Calu3 (cell line): ENCODE measurements around the gene HSPA14. TPM values are rescaled to one million over a fixed set of nuclear protein-coding genes. Genes with fewer than 3 reads are reported as not detected.

Source experiments
- BruUV-seq: library from RNA; stranded (reverse); fragments of 400-500 nt; replicated peaks from 2 replicates; lab custom pipeline; 2021; lab: Mats Ljungman, UMichigan
- CTCF ChIA-PET: fragments of 300-600 bp; sonication (Branson Sonifier 250); formaldehyde crosslinking; loops from one replicate; lab custom pipeline; 2022; ENCODE audit warnings: antibody characterized with exemption; lab: Charles Lee
- DNase-seq: peaks from one replicate; pipeline ENCODE4 v3.0.0; 2022
- H3K27ac Mint-ChIP-seq: one replicate; pipeline ENCODE4 v1.8.0; 2022; ENCODE audit warnings: mixed read lengths; ENCODE audit not compliant: unreplicated experiment
- H3K27me3 Mint-ChIP-seq: one replicate; pipeline ENCODE4 v1.8.0; 2022; ENCODE audit warnings: mixed read lengths; ENCODE audit not compliant: unreplicated experiment
- H3K36me3 Mint-ChIP-seq: one replicate; pipeline ENCODE4 v1.8.0; 2022; ENCODE audit warnings: mild to moderate bottlenecking, moderate library complexity, mixed read lengths; ENCODE audit not compliant: insufficient read depth, unreplicated experiment
- H3K4me1 Mint-ChIP-seq: one replicate; pipeline ENCODE4 v1.8.0; 2022; ENCODE audit warnings: mild to moderate bottlenecking, low read depth, mixed read lengths; ENCODE audit not compliant: unreplicated experiment
- H3K4me3 Mint-ChIP-seq: one replicate; pipeline ENCODE4 v1.8.0; 2022; ENCODE audit warnings: mild to moderate bottlenecking, low read depth, moderate library complexity, mixed read lengths; ENCODE audit not compliant: unreplicated experiment
- H3K9me3 Mint-ChIP-seq: one replicate; pipeline ENCODE4 v1.8.0; 2022; ENCODE audit warnings: low read depth, mixed read lengths; ENCODE audit not compliant: unreplicated experiment
- CTCF ChIP-seq: fragments of 200-600 bp; IDR thresholded peaks from one replicate; pipeline ENCODE4 v1.8.0; 2022; ENCODE audit warnings: antibody characterized with exemption; ENCODE audit not compliant: unreplicated experiment
- intact Hi-C: fragments of 100-400 bp; cut with micrococcal nuclease; formaldehyde crosslinking; loops from one replicate; pipeline ENCODE4 v1.10.0; 2022; ENCODE audit not compliant: unreplicated experiment
- total RNA-seq: library from RNA; stranded (reverse); gene quantifications from 2 replicates; pipeline ENCODE4 v1.2.3, GENCODE V29; 2022

The HSPA14 gene
- total RNA-seq, 1 experiment from 2014 or later, result 22.9 TPM

GRCh38 chr10:14873090-14873760 lies 35.1 kb downstream of the HSPA14 start:
- H3K9me3 Mint-ChIP-seq, result no peaks in the 10 kb centered on the region
- DNase-seq, result no peak
- TF ChIP-seq CTCF, result no peak
- BruUV-seq, result no TSS peak
- intact Hi-C loops, result no loop called here
- H3K4me3 Mint-ChIP-seq, result no peak overlapping the region
- peaks cover 29% of the 10 kb centered on the region for H3K36me3 Mint-ChIP-seq
- no peaks in the 10 kb centered on the region for H3K27me3 Mint-ChIP-seq
- peaks cover 12% of the 10 kb centered on the region for H3K4me1 Mint-ChIP-seq
- CTCF ChIA-PET, result no interaction called here
- H3K27ac Mint-ChIP-seq, result no peak overlapping the region

GRCh38 chr10:14875941-14876340 lies 37.8 kb downstream of the HSPA14 start:
- no peaks in the 10 kb centered on the region for H3K9me3 Mint-ChIP-seq
- H3K4me3 Mint-ChIP-seq, result no peak overlapping the region
- no peak for DNase-seq
- H3K4me1 Mint-ChIP-seq, result peaks cover 12% of the 10 kb centered on the region
- CTCF ChIA-PET, result no interaction called here
- no peak overlapping the region for H3K27ac Mint-ChIP-seq
- intact Hi-C loops, result no loop called here
- TF ChIP-seq CTCF, result no peak
- H3K27me3 Mint-ChIP-seq, result no peaks in the 10 kb centered on the region
- BruUV-seq, result no TSS peak
- peaks cover 40% of the 10 kb centered on the region for H3K36me3 Mint-ChIP-seq

GRCh38 chr10:14876764-14877163 lies 38.7 kb downstream of the HSPA14 start:
- TF ChIP-seq CTCF, result no peak
- Mint-ChIP-seq H3K36me3 (peaks cover 40% of the 10 kb centered on the region), H3K27me3 (no peaks in the 10 kb centered on the region), H3K9me3 (no peaks in the 10 kb centered on the region), H3K27ac (peak overlapping the region; percentile 7), H3K4me3 (peak overlapping the region; percentile 94), H3K4me1 (peaks cover 13% of the 10 kb centered on the region)
- no peak for DNase-seq
- no TSS peak for BruUV-seq
- intact Hi-C loops, result no loop called here
- CTCF ChIA-PET, result no interaction called here

GRCh38 chr10:14878266-14879123 lies 40.4 kb downstream of the HSPA14 start, which contains the start of gene SUV39H2:
TSS of gene SUV39H2 (plus strand) at chr10:14878866. CDS start at chr10:14878889, 23 bp downstream.
- Mint-ChIP-seq H3K27ac (peak within 1 kb of the TSS; percentile 87), H3K4me3 (peak within 1 kb of the TSS; percentile 94), H3K4me1 (peaks cover 25% of the 10 kb centered on the region), H3K36me3 (peaks cover 40% of the 10 kb centered on the region), H3K27me3 (no peaks in the 10 kb centered on the region), H3K9me3 (no peaks in the 10 kb centered on the region)
- BruUV-seq, result no TSS peak
- CTCF ChIA-PET, result interaction anchor here (0.5 to 1.4 kb wide), 5 partner anchors 23 to 391 kb away, joined by 3 to 6 read pairs (median 3); no protein-coding TSS in a partner anchor
- no peak for TF ChIP-seq CTCF
- intact Hi-C loops, result no loop called here
- peak; percentile 97 for DNase-seq
